Right lobe of liver (tissue), 6 donors: Measurements from ENCODE around the gene USP28. TPM values are rescaled to one million over a fixed set of nuclear protein-coding genes. Genes with fewer than 3 reads are reported as not detected.

ENCODE experiments used
- ATAC-seq, 4 donors: fragments of 200-7000 bp; cut with Tn5 transposase; one replicate each; pipeline ENCODE4 v1.9.1; 2020; ENCODE audit warnings: mild to moderate bottlenecking in 4 of 4, moderate library complexity in 4 of 4
- DNase-seq, 3 donors: peaks; one replicate each; pipeline ENCODE4 v3.0.0-alpha.2; 2020
- H3K27ac ChIP-seq, 3 donors: fragments of 200-600 bp; one replicate each; pipeline ENCODE4 v1.8.0; 2022
- H3K27me3 ChIP-seq, 2 donors: fragments of 200-600 bp; one replicate each; pipeline ENCODE4 v1.8.0; 2022
- H3K36me3 ChIP-seq, 4 donors: fragments of 200-600 bp; sonication (generic) in 1 of 4; one replicate each; pipeline versions ENCODE4 v1.5.1 to v1.8.0; 2017 to 2022; ENCODE audit warnings: control low read depth in 1 of 4
- H3K4me1 ChIP-seq, 4 donors: fragments of 200-600 bp; sonication (generic) in 1 of 4; one replicate each; pipeline versions ENCODE4 v1.5.1 to v1.8.0; 2017 to 2022; ENCODE audit warnings: control low read depth in 1 of 4
- H3K4me3 ChIP-seq, 3 donors: fragments of 200-600 bp; one replicate each; pipeline ENCODE4 v1.8.0; 2022
- H3K9me3 ChIP-seq, 4 donors: fragments of 200-600 bp; sonication (generic) in 1 of 4; one replicate each; pipeline versions ENCODE4 v1.5.1 to v1.8.0; 2017 to 2022; ENCODE audit warnings: control low read depth in 1 of 4
- CTCF ChIP-seq, 4 donors: fragments of 200-600 bp in 3 of 4; fragments of 450-650 bp in 1 of 4; IDR thresholded peaks; one replicate each; pipeline versions ENCODE4 v1.5.1 to v1.8.0; 2016 to 2022; ENCODE audit warnings: antibody characterized with exemption in 4 of 4, mild to moderate bottlenecking in 2 of 4
- POLR2A ChIP-seq: fragments of 450-650 bp; IDR thresholded peaks from one replicate; pipeline ENCODE4 v1.6.1; 2017; ENCODE audit warnings: antibody characterized with exemption, mild to moderate bottlenecking
- WGBS: methylation state at CpG from one replicate; pipeline ENCODE4 v1.1.6; 2018; ENCODE audit warnings: low coverage, low lambda C conversion rate; ENCODE audit not compliant: insufficient coverage; ENCODE audit errors: missing lambda C conversion rate; 5-methylcytosine and 5-hydroxymethylcytosine counted together
- intact Hi-C, 2 donors: fragments of 100-400 bp; cut with DNase I; formaldehyde crosslinking; loops; one replicate each; pipeline versions ENCODE4 v1.11.2 to v1.14.1; 2022
- total RNA-seq, 6 experiments: library from RNA; depleted of rRNA in 2 of 6; stranded (reverse); fragments of >200 nt in 2 of 6; fragmentation: NEBNext Ultra II Directional in 3 of 6; extraction: Animal tissue kit (Norgen Biotek cat#: 25700) in 3 of 6; gene quantifications; one replicate each; pipeline versions ENCODE4 v1.1.0 to v1.2.4, GENCODE V29; 2016 to 2023
- donor health status: DM: no; HTN: yes; CAD: no.
- donor health status: DM: no; HTN: no; CAD: no.
- donor health status: DM: no; HTN: no; CAD: no.
- donor health status: DM: no; HTN: yes; CAD: no.
- donor health status: DM: no; HTN: yes; CAD: no.

The USP28 gene
- total RNA-seq, 6 experiments from 2014 or later = 12.1 to 15.3 (median 14.4) TPM

GRCh38 chr11:113828191-113828590, 47.2 kb downstream of the USP28 start:
- WGBS = 100% methylated on average over 1 of the region's 1 CpG
- no peak for ATAC-seq

GRCh38 chr11:113827477-113827876, 47.9 kb downstream of the USP28 start:
- no peak for ATAC-seq
- intact Hi-C loops = no loop called here
- no peaks in the 10 kb centered on the region for H3K9me3 ChIP-seq

More at GRCh38 chr11:113828191-113828590, 47.2 kb downstream of the USP28 start:
- no peak for DNase-seq
- Histone ChIP-seq H3K4me1 (no peaks in the 10 kb centered on the region), H3K9me3 (no peaks in the 10 kb centered on the region), H3K27ac (no peak overlapping the region), H3K27me3 (no peaks in the 10 kb centered on the region), H3K36me3 (peaks cover 0 to 5% (median 2%) of the 10 kb centered on the region in 4 donors), H3K4me3 (no peak overlapping the region)
- intact Hi-C loops = no loop called here
- no peak for TF ChIP-seq POLR2A
- TF ChIP-seq CTCF (IDR thresholded peaks at IDR 0.05) = no peak

GRCh38 chr11:113818426-113818825, 56.9 kb downstream of the USP28 start:
- intact Hi-C loops = no loop called here
- no peak for TF ChIP-seq POLR2A
- no peak for TF ChIP-seq CTCF (IDR thresholded peaks at IDR 0.05)
- 97% methylated on average over 3 of the region's 3 CpGs for WGBS

More at GRCh38 chr11:113827477-113827876, 47.9 kb downstream of the USP28 start:
- Histone ChIP-seq H3K4me1 (no peaks in the 10 kb centered on the region), H3K4me3 (no peak overlapping the region), H3K27me3 (no peaks in the 10 kb centered on the region), H3K36me3 (peaks cover 0 to 5% (median 2%) of the 10 kb centered on the region in 4 donors), H3K27ac (no peak overlapping the region)
- DNase-seq = no peak
- 96% methylated on average over 3 of the region's 3 CpGs for WGBS
- TF ChIP-seq POLR2A = no peak
- no peak for TF ChIP-seq CTCF (IDR thresholded peaks at IDR 0.05)

GRCh38 chr11:113817626-113818025, 57.7 kb downstream of the USP28 start:
- H3K27me3 ChIP-seq = no peaks in the 10 kb centered on the region
- H3K4me3 ChIP-seq = no peak overlapping the region
- ATAC-seq (no peak), DNase-seq (no peak)
- 98% methylated on average over 6 of the region's 6 CpGs for WGBS
- peaks cover 0 to 20% (median 0%) of the 10 kb centered on the region in 4 donors for H3K36me3 ChIP-seq
- H3K4me1 ChIP-seq = no peaks in the 10 kb centered on the region
- H3K27ac ChIP-seq = no peak overlapping the region
- intact Hi-C loops = no loop called here
- TF ChIP-seq CTCF (IDR thresholded peaks at IDR 0.05) (no peak), POLR2A (no peak)
- H3K9me3 ChIP-seq = no peaks in the 10 kb centered on the region

More at GRCh38 chr11:113818426-113818825, 56.9 kb downstream of the USP28 start:
- H3K27ac ChIP-seq = no peak overlapping the region
- peaks cover 0 to 20% (median 0%) of the 10 kb centered on the region in 4 donors for H3K36me3 ChIP-seq
- ATAC-seq = no peak
- no peak for DNase-seq
- no peak overlapping the region for H3K4me3 ChIP-seq
- H3K27me3 ChIP-seq = no peaks in the 10 kb centered on the region
- H3K4me1 ChIP-seq = no peaks in the 10 kb centered on the region
- no peaks in the 10 kb centered on the region for H3K9me3 ChIP-seq

- WGBS = 88% methylated on average over 1 of the region's 1 CpG
- H3K9me3 ChIP-seq = no peaks in the 10 kb centered on the region
- DNase-seq = no peak
- no peaks in the 10 kb centered on the region for H3K27me3 ChIP-seq
- H3K36me3 ChIP-seq = peaks cover 0 to 20% (median 0%) of the 10 kb centered on the region in 4 donors
- no peak overlapping the region for H3K4me3 ChIP-seq
- H3K4me1 ChIP-seq = no peaks in the 10 kb centered on the region
- intact Hi-C loops = no loop called here
- ATAC-seq = no peak
- no peak overlapping the region for H3K27ac ChIP-seq
- TF ChIP-seq CTCF (IDR thresholded peaks at IDR 0.05) (no peak), POLR2A (no peak)
Observed at GRCh38 chr11:113817162-113817561, 58.2 kb downstream of the USP28 start.
